T-cell (primary cell): ENCODE measurements around the gene MEN1. TPM values are rescaled to one million over a fixed set of nuclear protein-coding genes. Genes with fewer than 3 reads are reported as not detected.

ENCODE experiments used
- ATAC-seq, 4 experiments: fragments of 200-7000 bp in 3 of 4; fragments of 150-1000 bp in 1 of 4; cut with Tn5 transposase; replicated peaks in 1 of 4; 1 replicate in 3 of 4; 2 replicates in 1 of 4; pipeline ENCODE4 v1.10.0; 2021; ENCODE audit warnings: moderate library complexity in 3 of 4, mild to moderate bottlenecking in 2 of 4, moderate number of reproducible peaks in 1 of 4
- CTCF ChIA-PET, 2 donors: fragments of 300-600 bp; sonication (Branson Sonifier 250); formaldehyde crosslinking; loops; one replicate each; lab custom pipeline; 2022; ENCODE audit warnings: antibody characterized with exemption in 2 of 2; lab: Charles Lee
- POLR2A ChIA-PET, 2 donors: fragments of 300-600 bp; sonication (Branson Sonifier 250); formaldehyde crosslinking; loops; one replicate each; lab custom pipeline; 2022; ENCODE audit warnings: antibody characterized with exemption in 2 of 2; lab: Charles Lee
- DNase-seq, 35 experiments: peaks; one replicate each; pipeline versions ENCODE4 v3.0.0 to v3.0.0-alpha.2; 2013 to 2023
- H3K27ac ChIP-seq: one replicate; pipeline ENCODE4 v1.5.1; 2013; ENCODE audit warnings: low read length
- H3K27me3 ChIP-seq, 2 experiments: replicated peaks in 1 of 2; 1 replicate in 1 of 2; 2 replicates in 1 of 2; pipeline versions ENCODE4 v1.6.1 to v1.7.0; 2013; ENCODE audit warnings: low read length in 1 of 2, mixed read lengths in 1 of 2; ENCODE audit not compliant: control insufficient read depth in 2 of 2, insufficient read depth in 2 of 2; ENCODE audit errors: extremely low read depth in 1 of 2
- H3K36me3 ChIP-seq, 2 donors: 1 replicate in 1 of 2; 2 replicates in 1 of 2; pipeline versions ENCODE4 v1.6.1 to v1.7.0; 2013; ENCODE audit warnings: low read length in 1 of 2; ENCODE audit not compliant: control insufficient read depth in 2 of 2, insufficient read depth in 1 of 2; ENCODE audit errors: extremely low read depth in 1 of 2
- H3K4me1 ChIP-seq, 2 experiments: 1 replicate in 1 of 2; 2 replicates in 1 of 2; pipeline versions ENCODE4 v1.6.1 to v1.7.0; 2013; ENCODE audit warnings: low read length in 2 of 2, mixed read lengths in 1 of 2; ENCODE audit not compliant: insufficient read depth in 2 of 2, control insufficient read depth in 1 of 2; ENCODE audit errors: extremely low read depth in 1 of 2
- H3K4me3 ChIP-seq, 2 donors: 1 replicate in 1 of 2; 2 replicates in 1 of 2; pipeline versions ENCODE4 v1.5.1 to v1.7.0; 2013; ENCODE audit warnings: mild to moderate bottlenecking in 2 of 2, low read length in 1 of 2, moderate library complexity in 1 of 2; ENCODE audit not compliant: control insufficient read depth in 1 of 2; ENCODE audit errors: extremely low read depth in 1 of 2
- H3K9me3 ChIP-seq: 2 replicates; pipeline ENCODE4 v1.7.0; 2013
- H3K27ac Mint-ChIP-seq, 2 donors: one replicate each; pipeline ENCODE4 v1.8.0; 2020 to 2021; ENCODE audit warnings: mild to moderate bottlenecking in 2 of 2, mixed read lengths in 2 of 2
- H3K27me3 Mint-ChIP-seq, 2 donors: one replicate each; pipeline ENCODE4 v1.8.0; 2021 to 2022; ENCODE audit warnings: mixed read lengths in 2 of 2
- H3K36me3 Mint-ChIP-seq: one replicate; pipeline ENCODE4 v1.8.0; 2021; ENCODE audit warnings: mixed read lengths
- H3K4me1 Mint-ChIP-seq, 3 donors: one replicate each; pipeline ENCODE4 v1.8.0; 2020 to 2022; ENCODE audit warnings: mixed read lengths in 3 of 3, mild to moderate bottlenecking in 1 of 3
- H3K4me3 Mint-ChIP-seq, 3 donors: one replicate each; pipeline ENCODE4 v1.8.0; 2020 to 2022; ENCODE audit warnings: mild to moderate bottlenecking in 3 of 3, mixed read lengths in 3 of 3, moderate library complexity in 3 of 3
- H3K9me3 Mint-ChIP-seq, 3 donors: one replicate each; pipeline ENCODE4 v1.8.0; 2020 to 2022; ENCODE audit warnings: mixed read lengths in 3 of 3
- WGBS: methylation state at CpG from one replicate; pipeline ENCODE4 v1.1.5; 2013; ENCODE audit warnings: missing lambda C conversion rate; ENCODE audit not compliant: insufficient coverage; 5-methylcytosine and 5-hydroxymethylcytosine counted together
- total RNA-seq, 35 experiments: library from RNA in 6 of 35; stranded (reverse) in 6 of 35; fragments of 120-200 nt in 1 of 35; gene quantifications; one replicate each; pipeline versions ENCODE4 v1.2.1 to v1.2.4 and lab custom pipeline; 2013 to 2026

The MEN1 gene
- total RNA-seq, 5 donors from 2014 or later (not counting 1 experiment from before 2014, with no cell fraction given) = 31.7 to 62.0 (median 49.6) TPM

GRCh38 chr11:64852804-64853509 is 42.6 kb upstream of the MEN1 start:
- H3K27me3 ChIP-seq = no peaks in the 10 kb centered on the region
- WGBS = 88% methylated on average over 11 of the region's 24 CpGs
- Mint-ChIP-seq H3K9me3 (no peaks in the 10 kb centered on the region), H3K4me3 (peak overlapping the region; percentile 39 to 83 (median 55)), H3K27ac (peak overlapping the region; percentile 95 to 97), H3K27me3 (no peaks in the 10 kb centered on the region), H3K36me3 (peaks cover 23% of the 10 kb centered on the region), H3K4me1 (peaks cover 84 to 92% (median 92%) of the 10 kb centered on the region in 3 donors)
- ChIA-PET CTCF (interaction anchor here in 1 of 2 donors (0.6 to 0.9 kb wide), 2 partner anchors 12 to 42 kb away, joined by 3 to 5 read pairs; no protein-coding TSS in a partner anchor), POLR2A (interaction anchor here (0.6 to 1.1 kb wide), 4 partner anchors 12 to 572 kb away, joined by 3 to 6 read pairs (median 4); partner anchors contain the start of gene SF1 (in 1 of the 2))
- H3K4me3 ChIP-seq = no peak overlapping the region
- H3K4me1 ChIP-seq = peaks cover 83 to 100% of the 10 kb centered on the region in 2 experiments
- H3K9me3 ChIP-seq = no peaks in the 10 kb centered on the region
- peak in 1 of 4 experiments; percentile 12 for ATAC-seq
- peak in 1 of 35 experiments; percentile 50 for DNase-seq
- peak overlapping the region; percentile 93 for H3K27ac ChIP-seq
- peaks cover 27 to 59% of the 10 kb centered on the region in 2 donors for H3K36me3 ChIP-seq

DNA sequence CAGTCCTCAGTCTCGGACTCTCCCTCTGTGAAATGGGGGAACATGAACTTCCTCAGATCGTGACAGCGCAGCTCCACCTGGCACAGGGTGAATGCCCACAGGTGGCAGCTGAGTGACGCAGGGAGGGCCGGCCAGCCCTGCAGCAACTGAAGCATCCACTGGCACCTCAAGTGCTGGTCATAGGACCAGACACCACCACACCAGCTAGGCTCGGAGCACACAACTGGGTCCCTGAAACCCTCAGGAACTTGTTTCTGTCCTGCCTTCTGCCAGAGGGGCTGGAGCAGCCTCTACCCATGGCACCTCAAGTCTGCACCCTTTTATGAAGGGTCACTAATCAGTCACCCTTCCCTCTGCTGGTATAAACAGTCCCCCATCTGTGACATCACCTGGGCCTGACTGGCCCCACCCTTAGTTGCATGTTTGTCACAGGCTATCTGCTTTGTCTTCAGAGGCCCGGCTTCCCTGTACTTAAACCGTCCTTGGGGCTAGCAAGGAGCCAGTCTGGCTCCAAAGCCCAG is 41.5 kb upstream of the MEN1 start:
- H3K36me3 ChIP-seq = peaks cover 27 to 49% of the 10 kb centered on the region in 2 donors
- WGBS = 64% methylated on average over 8 of the region's 8 CpGs
- H3K27ac Mint-ChIP-seq = peak overlapping the region; percentile 95 to 97
- peak overlapping the region; percentile 46 to 83 (median 57) for H3K4me3 Mint-ChIP-seq
- H3K4me3 ChIP-seq = no peak overlapping the region
- no peak for ATAC-seq
- peaks cover 79 to 100% of the 10 kb centered on the region in 2 experiments for H3K4me1 ChIP-seq
- H3K27me3 ChIP-seq = no peaks in the 10 kb centered on the region
- H3K36me3 Mint-ChIP-seq = peaks cover 22% of the 10 kb centered on the region
- H3K9me3 Mint-ChIP-seq = no peaks in the 10 kb centered on the region
- ChIA-PET POLR2A (no interaction called here), CTCF (interaction anchor here in 1 of 2 donors (0.6 to 1.7 kb wide), 4 partner anchors 21 to 46 kb away, joined by 3 to 5 read pairs (median 3); no protein-coding TSS in a partner anchor)
- DNase-seq = peak in 2 of 35 experiments; percentile 37 to 44
- H3K4me1 Mint-ChIP-seq = peaks cover 89 to 95% (median 95%) of the 10 kb centered on the region in 3 donors
- H3K27me3 Mint-ChIP-seq = no peaks in the 10 kb centered on the region
- no peaks in the 10 kb centered on the region for H3K9me3 ChIP-seq
- peak overlapping the region; percentile 93 for H3K27ac ChIP-seq

- peaks cover 16% of the 10 kb centered on the region for H3K36me3 Mint-ChIP-seq
- Histone ChIP-seq H3K36me3 (peaks cover 21 to 41% of the 10 kb centered on the region in 2 donors), H3K27me3 (no peaks in the 10 kb centered on the region), H3K9me3 (no peaks in the 10 kb centered on the region), H3K27ac (peak overlapping the region; percentile 93), H3K4me1 (peaks cover 71 to 94% of the 10 kb centered on the region in 2 experiments), H3K4me3 (peak overlapping the region in 1 of 2 donors; percentile 32)
- 9% methylated on average over 8 of the region's 13 CpGs for WGBS
- CTCF ChIA-PET = interaction anchor here (0.5 to 1.7 kb wide), 7 partner anchors 22 to 90 kb away, joined by 3 to 5 read pairs (median 4); no protein-coding TSS in a partner anchor
- H3K4me3 Mint-ChIP-seq = peak overlapping the region in 2 of 3 donors; percentile 46 to 83
- no peaks in the 10 kb centered on the region for H3K9me3 Mint-ChIP-seq
- POLR2A ChIA-PET = interaction anchor here in 1 of 2 donors (0.6 kb wide), 2 partner anchors 10 to 27 kb away, joined by 3 to 4 read pairs; no protein-coding TSS in a partner anchor
- no peaks in the 10 kb centered on the region for H3K27me3 Mint-ChIP-seq
- ATAC-seq (peak; percentile 25 to 74 (median 28)), DNase-seq (peak in 30 of 35 experiments; percentile 40 to 82 (median 56))
- peak overlapping the region; percentile 95 to 97 for H3K27ac Mint-ChIP-seq
- H3K4me1 Mint-ChIP-seq = peaks cover 83 to 88% (median 88%) of the 10 kb centered on the region in 3 donors
These were observed 40.7 kb upstream of the MEN1 start for GRCh38 chr11:64850979-64851567.

- WGBS = 100% methylated on average over 1 of the region's 19 CpGs
- peak in 1 of 35 experiments; percentile 12 for DNase-seq
- no peak for ATAC-seq
- Mint-ChIP-seq H3K27me3 (no peaks in the 10 kb centered on the region), H3K9me3 (no peaks in the 10 kb centered on the region), H3K27ac (peak overlapping the region; percentile 90 to 94), H3K36me3 (peaks cover 6% of the 10 kb centered on the region), H3K4me1 (peaks cover 76 to 81% (median 80%) of the 10 kb centered on the region in 3 donors), H3K4me3 (no peak overlapping the region)
- CTCF ChIA-PET = interaction anchor here (1.1 to 3.5 kb wide), 9 partner anchors 9 to 71 kb away, joined by 3 to 25 read pairs (median 5); partner anchors contain the start of gene SF1 (in 1 of the 2)
- peaks cover 58 to 89% of the 10 kb centered on the region in 2 experiments for H3K4me1 ChIP-seq
- POLR2A ChIA-PET = interaction anchor here in 1 of 2 donors (0.7 kb wide), 1 partner anchor 1630 kb away, joined by 3 read pairs; no protein-coding TSS in a partner anchor
- no peak overlapping the region for H3K4me3 ChIP-seq
- H3K36me3 ChIP-seq = peaks cover 10 to 28% of the 10 kb centered on the region in 2 donors
- H3K9me3 ChIP-seq = no peaks in the 10 kb centered on the region
- peak overlapping the region; percentile 93 for H3K27ac ChIP-seq
- H3K27me3 ChIP-seq = no peaks in the 10 kb centered on the region
These were observed 39.4 kb upstream of the MEN1 start for GRCh38 chr11:64849598-64850356.

DNA sequence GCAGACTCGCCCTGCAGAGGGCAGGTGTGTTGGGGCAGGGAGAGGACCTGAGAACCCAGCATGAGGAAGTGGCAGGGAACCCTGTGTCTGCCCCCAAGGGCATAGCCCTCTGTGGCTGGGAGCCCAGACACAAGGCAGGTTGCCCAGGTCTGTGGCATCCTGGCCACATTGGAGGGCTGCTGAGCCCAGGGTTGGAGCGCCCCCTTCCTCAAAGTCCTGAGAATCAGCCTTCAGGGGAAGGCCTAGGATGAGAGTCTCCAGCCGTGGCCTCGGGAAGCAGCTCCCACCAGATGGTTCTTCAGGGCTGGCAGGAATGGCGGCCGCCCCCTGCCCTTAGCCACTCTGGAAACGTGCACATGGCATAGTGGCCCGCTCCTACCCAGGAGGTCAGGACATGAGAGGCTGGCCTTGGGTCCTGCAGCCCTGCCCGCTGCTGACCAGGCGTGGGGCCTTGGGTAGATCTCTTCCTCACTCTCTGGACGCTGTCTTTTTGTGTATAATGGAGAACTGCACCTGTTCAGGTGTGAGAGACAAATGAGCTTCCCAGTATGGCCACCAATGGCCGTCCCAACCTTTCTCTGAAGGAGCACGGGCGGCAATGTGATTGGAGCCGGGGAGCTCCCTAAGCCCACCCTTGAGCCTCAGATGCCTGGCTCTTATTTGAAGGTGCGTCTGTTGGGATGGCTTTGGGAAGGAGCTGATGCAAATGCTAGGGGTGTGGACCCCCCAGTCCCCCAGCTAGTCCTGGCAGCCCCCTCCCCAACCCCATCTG is 38.7 kb upstream of the MEN1 start:
- H3K9me3 ChIP-seq = no peaks in the 10 kb centered on the region
- ATAC-seq (peak in 2 of 4 experiments; percentile 7 to 15), DNase-seq (peak in 15 of 35 experiments; percentile 30 to 59 (median 46))
- POLR2A ChIA-PET = interaction anchor here (0.7 to 1.4 kb wide), 2 partner anchors 9 to 1631 kb away, joined by 3 to 4 read pairs; no protein-coding TSS in a partner anchor
- no peak overlapping the region for H3K4me3 ChIP-seq
- WGBS = 77% methylated on average over 11 of the region's 16 CpGs
- Mint-ChIP-seq H3K9me3 (no peaks in the 10 kb centered on the region), H3K27ac (peak overlapping the region; percentile 90 to 94), H3K36me3 (no peaks in the 10 kb centered on the region), H3K27me3 (no peaks in the 10 kb centered on the region), H3K4me1 (peaks cover 71 to 74% (median 74%) of the 10 kb centered on the region in 3 donors), H3K4me3 (peak overlapping the region in 1 of 3 donors; percentile 45)
- CTCF ChIA-PET = interaction anchor here (0.5 to 3.5 kb wide), 17 partner anchors 9 to 870 kb away, joined by 3 to 25 read pairs (median 5); partner anchors contain the start of gene SF1 (in 1 of the 2)
- H3K27me3 ChIP-seq = no peaks in the 10 kb centered on the region
- H3K27ac ChIP-seq = peak overlapping the region; percentile 93
- H3K4me1 ChIP-seq = peaks cover 51 to 85% of the 10 kb centered on the region in 2 experiments
- peaks cover 10 to 21% of the 10 kb centered on the region in 2 donors for H3K36me3 ChIP-seq
